Stimulated activated CD4-positive, alpha-beta T cell treated with anti-CD3 and anti-CD28 coated beads, Interleukin-4, amount 100 ng/mL, for 1 hour (primary cell): Measurements from ENCODE around the gene CUTA.

ENCODE experiments used
- DNase-seq: peaks from one replicate; pipeline ENCODE4 v3.0.0-alpha.2; 2020

CUTA gene

DNA sequence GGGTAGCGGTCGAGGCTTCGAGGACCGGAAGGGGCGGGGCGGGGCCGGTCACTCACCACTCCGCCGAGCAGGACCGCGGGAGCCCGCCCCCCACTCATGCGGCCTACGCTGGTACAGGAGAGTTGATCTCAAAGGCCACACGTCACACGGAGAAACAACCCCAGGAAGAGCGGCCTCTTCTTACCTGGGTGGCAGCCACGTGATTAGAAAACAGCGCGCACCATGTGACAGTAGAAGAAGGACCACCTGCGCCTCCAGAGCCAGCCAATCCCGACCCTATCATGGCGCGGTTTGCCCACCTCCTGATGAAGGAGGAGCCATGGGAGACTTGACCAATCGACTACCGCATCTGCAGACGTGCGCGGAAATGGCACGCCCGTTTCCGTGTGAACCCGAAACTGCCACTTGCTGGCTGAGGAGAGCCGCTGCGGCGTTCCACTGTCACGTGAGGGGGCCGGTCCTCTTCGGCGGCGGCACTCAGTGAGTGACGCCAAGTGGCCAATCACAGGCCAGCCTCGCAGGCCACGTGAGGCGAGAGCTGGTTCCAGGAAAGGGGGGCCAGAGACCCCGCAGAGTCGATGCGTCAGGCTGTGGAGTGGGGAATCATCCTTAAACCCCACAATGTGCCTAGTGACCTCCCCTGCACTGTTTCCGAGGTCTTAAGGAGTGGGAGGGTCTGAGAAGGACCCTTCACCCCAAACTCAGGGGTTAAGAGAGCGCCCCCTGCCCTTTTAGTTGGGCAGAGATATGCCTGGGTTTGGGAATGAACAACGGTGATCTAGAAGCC lies at the start of gene CUTA:
TSS of gene CUTA (minus strand) at position 205 of the 787 bp plus-strand sequence. CDS start at position 98, 107 bp downstream.
- peak; percentile 97 for DNase-seq

GRCh38 chr6:33467091-33467490 lies 49.2 kb upstream of the CUTA start:
- DNase-seq, result no peak

DNA sequence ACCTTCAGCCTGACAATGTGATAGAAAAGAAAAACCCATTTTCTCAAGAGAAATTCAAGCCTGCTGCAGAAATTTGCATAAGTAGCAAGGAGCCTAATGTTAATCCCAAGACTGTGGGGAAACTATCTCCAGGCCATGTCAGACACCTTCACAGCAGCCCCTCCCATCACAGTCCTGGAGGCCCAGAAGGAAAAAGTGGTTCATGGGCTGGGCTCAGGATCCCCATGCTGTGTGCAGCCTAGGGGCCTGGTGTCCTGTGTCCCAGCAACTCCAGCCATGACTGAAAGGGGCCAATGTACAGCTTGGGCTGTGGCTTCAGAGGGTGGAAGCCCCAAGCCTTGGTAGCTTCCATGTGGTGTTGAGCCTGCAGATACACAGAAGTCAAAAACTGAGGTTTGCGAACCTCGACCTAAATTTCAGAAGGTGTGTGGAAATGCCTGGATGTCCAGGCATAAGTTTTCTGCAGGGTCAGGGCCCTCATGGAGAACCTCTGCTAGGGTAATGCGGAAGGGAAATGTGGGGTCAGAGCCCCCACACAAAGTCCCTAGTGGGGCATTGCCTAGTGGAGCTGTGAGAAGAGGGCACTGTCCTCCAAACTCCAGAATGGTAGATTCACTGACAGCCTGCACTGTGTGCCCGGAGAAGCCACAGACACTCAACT lies 48.3 kb upstream of the CUTA start:
- DNase-seq, result no peak

GRCh38 chr6:33459226-33459625 lies 41.3 kb upstream of the CUTA start:
- DNase-seq, result no peak

DNA sequence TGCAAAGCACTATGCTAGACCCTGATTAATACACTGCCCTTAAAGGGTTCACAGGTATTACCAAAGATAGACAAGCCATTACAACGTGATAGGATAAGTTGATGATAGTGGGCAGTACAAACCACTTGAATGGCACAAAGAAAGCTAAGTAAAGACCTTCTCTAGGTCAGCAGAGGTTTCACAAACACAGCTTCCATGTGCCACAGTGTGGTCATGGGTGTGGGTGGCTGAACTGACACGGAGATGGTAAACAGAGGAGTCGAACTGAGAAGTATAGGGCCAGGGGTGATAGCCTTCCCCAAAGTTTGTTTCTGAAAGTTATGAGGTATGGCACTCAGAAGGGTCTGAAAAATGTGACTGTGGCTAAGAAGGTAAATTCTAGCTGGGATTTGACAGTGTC lies 40.8 kb upstream of the CUTA start:
- no peak for DNase-seq

DNA sequence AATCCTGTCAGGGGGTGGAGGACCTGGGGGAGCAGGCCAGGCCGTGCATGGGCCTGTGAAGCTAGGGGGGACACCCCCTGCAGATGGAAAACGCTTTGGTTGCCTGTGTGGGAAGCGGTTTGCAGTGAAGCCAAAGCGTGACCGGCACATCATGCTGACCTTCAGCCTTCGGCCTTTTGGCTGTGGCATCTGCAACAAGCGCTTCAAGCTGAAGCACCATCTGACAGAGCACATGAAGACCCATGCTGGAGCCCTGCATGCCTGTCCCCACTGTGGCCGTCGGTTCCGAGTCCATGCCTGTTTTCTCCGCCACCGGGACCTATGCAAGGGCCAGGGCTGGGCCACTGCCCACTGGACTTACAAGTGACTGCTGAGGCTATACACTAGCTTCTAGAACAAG lies 38.2 kb upstream of the CUTA start:
- no peak for DNase-seq

- DNase-seq, result no peak
These were observed 37.1 kb upstream of the CUTA start for GRCh38 chr6:33455051-33455450.

GRCh38 chr6:33454009-33454946 lies 36.4 kb upstream of the CUTA start, which contains the start of gene ZBTB9:
Gene ZBTB9 (plus strand): TSS chr6:33454576. CDS start chr6:33455101, 525 bp downstream.
- DNase-seq, result peak; percentile 92

DNA sequence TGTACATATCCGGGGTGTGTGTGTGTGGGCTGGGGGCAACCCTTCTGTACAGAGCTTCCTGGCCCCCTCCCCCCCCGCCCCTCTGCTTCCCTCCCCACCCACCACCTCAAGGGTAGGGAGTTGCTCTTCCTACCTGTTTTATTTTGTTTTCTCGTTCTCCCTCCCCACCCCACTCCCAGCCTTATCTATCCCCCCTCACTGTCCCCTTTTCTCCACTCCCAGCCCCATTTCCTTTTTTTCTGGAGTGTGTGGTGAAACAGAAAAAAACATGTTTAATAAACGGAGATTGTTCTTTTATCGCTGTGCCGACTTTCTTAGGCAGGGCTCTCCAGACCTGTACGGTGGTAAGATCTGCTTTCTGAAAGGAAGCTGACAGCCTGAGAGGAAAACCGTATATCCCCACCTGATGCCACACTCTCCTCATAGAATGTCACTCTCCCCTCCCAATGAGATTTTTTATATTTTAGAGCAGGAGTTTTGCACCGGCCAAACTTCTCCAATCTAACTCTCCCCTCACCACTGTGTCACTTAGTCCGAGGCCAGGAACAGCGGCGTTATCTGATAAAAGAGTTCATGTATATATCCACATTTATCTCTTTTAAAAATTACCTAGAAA lies 35.6 kb upstream of the CUTA start:
- DNase-seq, result no peak

DNA sequence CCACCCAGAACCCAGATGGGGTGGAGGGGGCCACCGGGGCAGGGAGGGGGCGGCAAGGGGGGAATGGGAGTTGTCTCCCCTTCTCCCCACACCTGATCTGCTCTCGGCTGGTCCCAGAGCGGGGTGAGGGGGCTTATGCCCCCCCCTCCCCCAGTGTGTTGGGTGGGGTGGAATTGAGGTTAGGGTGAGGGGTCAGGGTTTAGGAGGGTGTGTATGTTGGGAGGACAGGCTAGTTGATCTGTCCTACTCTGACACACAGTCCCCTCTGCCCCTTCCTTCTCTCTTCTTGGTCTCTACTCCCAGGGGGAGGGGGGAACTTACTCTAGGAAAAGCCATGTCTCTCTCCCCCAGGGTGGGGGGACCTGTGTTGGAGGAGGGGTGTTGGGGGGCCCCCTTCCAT lies 34.6 kb upstream of the CUTA start:
- DNase-seq, result no peak

GRCh38 chr6:33451606-33452005 lies 33.7 kb upstream of the CUTA start:
- no peak for DNase-seq

- DNase-seq, result no peak
These were observed 32.5 kb upstream of the CUTA start for GRCh38 chr6:33450434-33450833.

- DNase-seq, result no peak
These were observed 28.4 kb upstream of the CUTA start for GRCh38 chr6:33446356-33446755.

DNA sequence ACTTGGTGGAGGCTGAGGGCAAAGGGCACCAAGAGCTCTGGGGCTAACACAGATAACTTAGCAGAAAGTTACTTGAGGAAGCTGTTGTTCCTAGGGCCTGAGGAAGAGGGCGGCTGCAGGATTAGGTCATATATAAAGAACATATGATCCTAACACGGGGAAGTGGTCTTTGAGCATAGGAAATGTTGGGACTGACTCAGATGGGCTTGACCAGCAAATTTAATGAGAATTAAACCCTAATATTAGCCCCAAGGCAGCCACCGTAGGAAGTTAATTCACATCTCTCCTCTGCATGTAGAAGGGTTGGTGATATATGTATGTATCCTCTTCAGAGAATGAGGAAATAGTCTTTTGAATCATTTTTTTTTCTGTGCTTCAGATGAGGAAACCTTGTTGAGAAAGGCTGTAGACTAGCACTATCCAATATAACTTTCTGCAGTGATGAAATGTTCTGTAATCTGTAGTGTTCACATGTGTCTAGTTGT lies 27.3 kb upstream of the CUTA start:
- DNase-seq, result no peak

DNA sequence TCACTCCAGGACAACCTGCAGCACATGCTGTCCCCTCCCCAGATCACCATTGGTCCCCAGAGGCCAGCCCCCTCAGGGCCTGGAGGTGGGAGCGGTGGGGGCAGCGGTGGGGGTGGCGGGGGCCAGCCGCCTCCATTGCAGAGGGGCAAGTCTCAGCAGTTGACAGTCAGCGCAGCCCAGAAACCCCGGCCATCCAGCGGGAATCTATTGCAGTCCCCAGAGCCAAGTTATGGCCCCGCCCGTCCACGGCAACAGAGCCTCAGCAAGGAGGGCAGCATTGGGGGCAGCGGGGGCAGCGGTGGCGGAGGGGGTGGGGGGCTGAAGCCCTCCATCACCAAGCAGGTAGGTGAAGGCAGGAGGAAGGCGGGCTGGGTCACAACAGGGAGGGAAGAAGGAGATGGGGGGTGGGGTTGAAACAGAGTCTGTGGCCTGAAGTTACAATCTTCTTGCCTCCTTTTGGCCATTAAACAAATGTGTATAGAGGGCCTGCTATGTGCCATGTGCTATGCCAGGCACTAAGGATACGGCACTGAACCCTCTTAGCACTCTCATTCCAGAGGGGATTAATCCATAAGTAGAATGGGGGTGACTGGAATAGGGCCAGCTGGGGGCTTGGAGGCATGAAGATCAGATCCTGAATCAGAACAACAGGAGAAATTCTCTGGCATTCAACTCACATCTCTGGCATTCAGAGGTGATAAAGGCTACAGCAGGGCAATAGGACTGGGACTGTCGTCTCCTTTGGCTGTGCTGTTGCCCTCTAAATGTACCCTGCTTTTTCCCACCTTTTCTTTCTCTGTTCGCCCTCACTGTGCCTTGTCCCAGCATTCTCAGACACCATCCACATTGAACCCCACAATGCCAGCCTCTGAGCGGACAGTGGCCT lies 26.0 kb upstream of the CUTA start:
- no peak for DNase-seq

- no peak for DNase-seq
These were observed 25.1 kb upstream of the CUTA start for GRCh38 chr6:33443025-33443424.

DNA sequence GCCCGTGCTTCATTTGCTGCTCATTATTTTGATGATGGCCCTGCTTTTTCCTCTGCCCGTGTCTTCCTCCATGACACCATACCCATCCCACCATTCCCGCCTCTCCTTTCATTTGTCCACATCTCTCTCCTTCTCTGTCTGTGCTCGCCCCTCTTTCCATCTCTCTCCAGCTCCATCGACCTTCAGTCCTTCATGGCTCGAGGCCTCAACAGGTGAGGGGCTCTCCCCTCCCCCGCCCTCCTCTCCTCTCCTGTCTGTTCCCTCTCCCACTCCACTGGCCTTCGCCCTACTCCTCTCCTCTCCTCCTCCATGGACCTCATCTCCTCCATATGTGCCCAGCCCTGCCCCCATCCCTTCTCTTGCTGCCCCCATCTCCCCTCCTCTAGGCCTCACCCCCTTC lies 24.4 kb upstream of the CUTA start:
- no peak for DNase-seq

DNA sequence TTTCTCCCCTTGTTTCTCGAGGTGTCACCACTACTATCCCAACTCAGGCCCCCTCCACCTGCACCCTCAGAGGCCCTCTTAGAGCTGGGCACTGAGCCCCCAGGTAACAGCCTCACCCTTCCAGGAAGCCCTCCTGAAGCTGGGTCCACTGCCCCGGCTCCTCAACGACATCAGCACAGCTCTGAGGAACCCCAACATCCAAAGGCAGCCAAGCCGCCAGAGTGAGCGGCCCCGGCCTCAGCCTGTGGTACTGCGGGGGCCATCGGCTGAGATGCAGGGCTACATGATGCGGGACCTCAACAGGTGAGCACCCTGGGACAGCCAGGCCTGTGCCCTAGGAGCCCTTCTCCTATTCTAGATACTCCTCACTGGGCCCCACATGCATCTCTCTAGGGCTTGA lies 23.6 kb upstream of the CUTA start:
- DNase-seq, result no peak

GRCh38 chr6:33440649-33441309 lies 22.9 kb upstream of the CUTA start:
- no peak for DNase-seq

DNA sequence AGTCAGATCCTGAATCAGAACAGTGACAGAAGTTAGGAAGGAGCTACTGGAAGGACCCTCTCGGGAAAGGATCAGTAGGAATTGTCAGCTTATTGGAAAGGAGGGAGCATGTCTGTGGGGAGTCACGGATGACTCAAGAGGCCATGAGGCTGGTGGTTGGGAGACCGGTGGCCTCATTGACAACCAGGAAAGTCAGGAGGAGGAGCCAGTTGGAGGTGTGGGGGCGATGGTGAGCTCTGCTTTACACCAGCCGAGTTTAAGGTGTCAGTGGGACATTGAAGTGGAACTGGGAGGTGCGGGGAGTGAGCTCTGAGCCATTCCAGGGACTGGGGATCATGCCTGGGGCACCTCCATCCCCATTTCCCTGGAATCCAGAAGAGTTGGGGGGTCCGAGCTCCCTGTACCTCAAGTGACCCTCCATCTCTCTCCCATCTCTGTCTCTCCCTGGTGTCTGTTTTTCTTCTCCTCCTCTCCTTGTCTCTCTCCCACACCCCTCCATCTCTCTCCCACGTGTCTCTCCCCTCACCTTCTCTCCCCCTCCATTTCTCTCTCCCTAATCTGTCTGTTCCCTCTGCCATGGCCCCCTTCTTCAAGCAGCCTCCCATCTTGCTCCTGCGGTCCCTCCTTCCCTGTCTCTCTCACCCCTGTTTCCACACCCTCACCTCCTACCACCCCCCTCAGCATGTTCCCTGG lies 22.2 kb upstream of the CUTA start:
- no peak for DNase-seq
